SK-N-SH treated with all-trans-retinoic acid at 6 μM for 48 hours (cell line): ENCODE results near the gene C1orf232.

ENCODE experiments used
- ATAC-seq: fragments of 200-7000 bp; cut with Tn5 transposase; 3 replicates; pipeline ENCODE4 v1.9.1; 2020; ENCODE audit warnings: mild to moderate bottlenecking, moderate library complexity
- ARNTL ChIP-seq: fragments of 450-650 bp; formaldehyde crosslinking; IDR thresholded peaks from 2 replicates; pipeline ENCODE4 v1.5.0; 2020; ENCODE audit warnings: low read depth, mild to moderate bottlenecking, moderate library complexity, borderline replicate concordance
- BACH2 ChIP-seq: fragments of 250-450 bp; sonication (Bioruptor Pico); IDR thresholded peaks from 2 replicates; pipeline ENCODE4 v1.9.0; 2021; ENCODE audit warnings: mild to moderate bottlenecking, borderline replicate concordance
- CREB5 ChIP-seq: fragments of 250-450 bp; sonication (Bioruptor Pico); IDR thresholded peaks from 2 replicates; pipeline ENCODE4 v1.5.1; 2020; ENCODE audit warnings: low read depth, mild to moderate bottlenecking, moderate library complexity
- CSDC2 ChIP-seq: fragments of 250-450 bp; sonication (Bioruptor Pico); IDR thresholded peaks from 2 replicates; pipeline ENCODE4 v1.5.0; 2020; ENCODE audit warnings: mild to moderate bottlenecking, moderate library complexity
- GLIS3 ChIP-seq: fragments of 250-450 bp; sonication (Bioruptor Pico); IDR thresholded peaks from 2 replicates; pipeline ENCODE4 v1.5.0; 2020; ENCODE audit warnings: mild to moderate bottlenecking, moderate library complexity
- ISL1 ChIP-seq: fragments of 250-450 bp; sonication (Bioruptor Pico); IDR thresholded peaks from 2 replicates; pipeline ENCODE4 v2.1.2; 2022; ENCODE audit warnings: mild to moderate bottlenecking, moderate library complexity
- OSR1 ChIP-seq: fragments of 250-450 bp; sonication (Bioruptor Pico); IDR thresholded peaks from 2 replicates; pipeline ENCODE4 v1.8.0; 2022; ENCODE audit warnings: moderate library complexity, mild to moderate bottlenecking, inconsistent platforms
- PATZ1 ChIP-seq: fragments of 250-450 bp; sonication (Bioruptor Pico); IDR thresholded peaks from 2 replicates; pipeline ENCODE4 v1.8.0; 2020; ENCODE audit warnings: mild to moderate bottlenecking, moderate library complexity, borderline replicate concordance
- POU6F1 ChIP-seq: fragments of 250-450 bp; sonication (Bioruptor Pico); IDR thresholded peaks from 2 replicates; pipeline ENCODE4 v1.8.0; 2021; ENCODE audit warnings: low read depth, mild to moderate bottlenecking, moderate library complexity, borderline replicate concordance
- PPARA ChIP-seq: fragments of 250-450 bp; sonication (Bioruptor Pico); IDR thresholded peaks from 2 replicates; pipeline ENCODE4 v1.5.0; 2020; ENCODE audit warnings: mild to moderate bottlenecking, borderline replicate concordance
- RARB ChIP-seq: fragments of 250-450 bp; sonication (Bioruptor Pico); IDR thresholded peaks from 2 replicates; pipeline ENCODE4 v1.8.0; 2021; ENCODE audit warnings: mild to moderate bottlenecking, moderate library complexity
- SNAI2 ChIP-seq: fragments of 250-450 bp; sonication (Bioruptor Pico); IDR thresholded peaks from 2 replicates; pipeline ENCODE4 v1.5.0; 2020; ENCODE audit warnings: mild to moderate bottlenecking, moderate library complexity
- TCF4 ChIP-seq: fragments of 250-450 bp; sonication (Bioruptor Pico); IDR thresholded peaks from 2 replicates; pipeline ENCODE4 v1.8.0; 2021; ENCODE audit warnings: mild to moderate bottlenecking, moderate library complexity, borderline replicate concordance
- TOX ChIP-seq: fragments of 250-450 bp; sonication (Bioruptor Pico); IDR thresholded peaks from 2 replicates; pipeline ENCODE4 v1.8.0; 2021; ENCODE audit warnings: mild to moderate bottlenecking, moderate library complexity, borderline replicate concordance
- TSHZ2 ChIP-seq: fragments of 250-450 bp; sonication (Bioruptor Pico); IDR thresholded peaks from 2 replicates; pipeline ENCODE4 v1.5.0; 2020; ENCODE audit warnings: mild to moderate bottlenecking, moderate library complexity
- ZC3H10 ChIP-seq: fragments of 250-450 bp; sonication (Bioruptor Pico); IDR thresholded peaks from 2 replicates; pipeline ENCODE4 v1.5.1; 2021; ENCODE audit warnings: mild to moderate bottlenecking, moderate library complexity
- ZFP3 ChIP-seq: fragments of 250-450 bp; sonication (Bioruptor Pico); IDR thresholded peaks from 2 replicates; pipeline ENCODE4 v1.5.0; 2020; ENCODE audit warnings: mild to moderate bottlenecking, moderate library complexity
- ZFP30 ChIP-seq: fragments of 450-650 bp; formaldehyde crosslinking; IDR thresholded peaks from 2 replicates; pipeline ENCODE4 v1.5.0; 2022; ENCODE audit warnings: mild to moderate bottlenecking, moderate library complexity
- ZNF70 ChIP-seq: fragments of 450-650 bp; formaldehyde crosslinking; IDR thresholded peaks from 2 replicates; pipeline ENCODE4 v1.5.0; 2020; ENCODE audit warnings: mild to moderate bottlenecking, moderate library complexity
- ZNF8 ChIP-seq: fragments of 450-650 bp; formaldehyde crosslinking; IDR thresholded peaks from 2 replicates; pipeline ENCODE4 v1.5.0; 2020; ENCODE audit warnings: mild to moderate bottlenecking, moderate library complexity

Gene C1orf232

GRCh38 chr1:26138974-26139558 lies 29.7 kb downstream of the C1orf232 start (continued):
- no peak for TF ChIP-seq RARB
- no peak for TF ChIP-seq ZNF70 (CRISPR knock-in tag)
- TF ChIP-seq CREB5 (CRISPR knock-in tag), result no peak
- TF ChIP-seq BACH2 (CRISPR knock-in tag), result no peak
- no peak for TF ChIP-seq ZC3H10

- TF ChIP-seq TSHZ2 (CRISPR knock-in tag) (no peak), ZNF70 (CRISPR knock-in tag) (no peak), PPARA (CRISPR knock-in tag) (no peak), OSR1 (CRISPR knock-in tag) (no peak), ZNF8 (CRISPR knock-in tag) (no peak), PATZ1 (CRISPR knock-in tag) (no peak)
- ATAC-seq, result no peak
Measured at GRCh38 chr1:26134466-26134865, 34.3 kb downstream of the C1orf232 start.

GRCh38 chr1:26132834-26133167 lies 36.0 kb downstream of the C1orf232 start:
- TF ChIP-seq ARNTL (no peak), POU6F1 (CRISPR knock-in tag) (no peak), ZFP3 (CRISPR knock-in tag) (no peak), ZNF8 (CRISPR knock-in tag) (no peak), SNAI2 (CRISPR knock-in tag) (no peak), CSDC2 (no peak), GLIS3 (CRISPR knock-in tag) (no peak), ZFP30 (CRISPR knock-in tag) (no peak), ZNF70 (CRISPR knock-in tag) (no peak), TCF4 (CRISPR knock-in tag) (no peak), TOX (no peak), PPARA (CRISPR knock-in tag) (no peak), BACH2 (CRISPR knock-in tag) (no peak), ZC3H10 (no peak)
- no peak for ATAC-seq

- ATAC-seq, result no peak
- TF ChIP-seq SNAI2 (CRISPR knock-in tag) (no peak), OSR1 (CRISPR knock-in tag) (no peak), BACH2 (CRISPR knock-in tag) (no peak), RARB (no peak)
- TF ChIP-seq, all 23 proteins: peak for 0
Measured at GRCh38 chr1:26132128-26132833, 36.5 kb downstream of the C1orf232 start.

GRCh38 chr1:26130695-26131094 lies 38.1 kb downstream of the C1orf232 start:
- ATAC-seq, result no peak

More at GRCh38 chr1:26130695-26131094, 38.1 kb downstream of the C1orf232 start:
- TF ChIP-seq ZFP30 (CRISPR knock-in tag), result no peak
- no peak for TF ChIP-seq CREB5 (CRISPR knock-in tag)
- no peak for TF ChIP-seq PATZ1 (CRISPR knock-in tag)
- TF ChIP-seq ZNF70 (CRISPR knock-in tag), result no peak
- no peak for TF ChIP-seq ISL1
- no peak for TF ChIP-seq POU6F1 (CRISPR knock-in tag)
- no peak for TF ChIP-seq ZC3H10
- no peak for TF ChIP-seq GLIS3 (CRISPR knock-in tag)
